HG03280 (cell line): ENCODE results near the gene ROR1.

Source experiments
- ATAC-seq: cut with Tn5 transposase; IDR thresholded peaks from one replicate; pipeline ENCODE4 v1.9.1; 2021; ENCODE audit warnings: mild to moderate bottlenecking, moderate library complexity; ENCODE audit not compliant: unreplicated experiment

Gene ROR1

GRCh38 chr1:64043976-64044375, 270.2 kb downstream of the ROR1 start:
- no peak for ATAC-seq

GRCh38 chr1:64046243-64046642, 272.4 kb downstream of the ROR1 start:
- no peak for ATAC-seq

- no peak for ATAC-seq
Measured at GRCh38 chr1:64046891-64047290, 273.1 kb downstream of the ROR1 start.

- no peak for ATAC-seq
Measured at GRCh38 chr1:64047549-64047996, 273.8 kb downstream of the ROR1 start.

GRCh38 chr1:64049900-64050540, 276.2 kb downstream of the ROR1 start:
- no peak for ATAC-seq

GRCh38 chr1:64050601-64051000, 276.8 kb downstream of the ROR1 start:
- no peak for ATAC-seq

- no peak for ATAC-seq
Measured at GRCh38 chr1:64051796-64052195, 278.0 kb downstream of the ROR1 start.

GRCh38 chr1:64052777-64053176, 279.0 kb downstream of the ROR1 start:
- no peak for ATAC-seq

- ATAC-seq, result no peak
Measured at GRCh38 chr1:64055310-64055709, 281.5 kb downstream of the ROR1 start.

GRCh38 chr1:64059556-64059955, 285.7 kb downstream of the ROR1 start:
- ATAC-seq, result no peak

GRCh38 chr1:64060611-64061302, 286.9 kb downstream of the ROR1 start:
- ATAC-seq, result no peak

- no peak for ATAC-seq
Measured at GRCh38 chr1:64061430-64062104, 287.8 kb downstream of the ROR1 start.

- ATAC-seq, result no peak
Measured at GRCh38 chr1:64062529-64062928, 288.7 kb downstream of the ROR1 start.

- no peak for ATAC-seq
Measured at GRCh38 chr1:64062941-64063581, 289.2 kb downstream of the ROR1 start.

GRCh38 chr1:64065571-64065970, 291.8 kb downstream of the ROR1 start:
- no peak for ATAC-seq

GRCh38 chr1:64072089-64072793, 298.4 kb downstream of the ROR1 start:
- no peak for ATAC-seq

- ATAC-seq, result no peak
Measured at GRCh38 chr1:64073705-64074104, 299.9 kb downstream of the ROR1 start.

GRCh38 chr1:64074767-64075166, 300.9 kb downstream of the ROR1 start:
- ATAC-seq, result no peak

- no peak for ATAC-seq
Measured at GRCh38 chr1:64077281-64077940, 303.6 kb downstream of the ROR1 start.

- no peak for ATAC-seq
Measured at GRCh38 chr1:64080941-64081562, 307.2 kb downstream of the ROR1 start.
